ENCODE measurements around the gene RPL29.

- no peak for TF ChIP-seq CTCF (IDR thresholded peaks at IDR 0.05)
- no peak for TF ChIP-seq POLR2A (IDR thresholded peaks at IDR 0.05)
- TF ChIP-seq EP300 (IDR thresholded peaks at IDR 0.05), result no peak
These were observed 35.1 kb upstream of the RPL29 start for GRCh38 chr3:52030714-52031310.

Measured in ovary (tissue), 3 donors.